Sigmoid colon (tissue), 7 donors: Measurements from ENCODE around the gene MASP1. TPM values are rescaled to one million over a fixed set of nuclear protein-coding genes. Genes with fewer than 3 reads are reported as not detected.

ENCODE experiments used
- DNase-seq: peaks from one replicate; pipeline ENCODE4 v3.0.0-alpha.2; 2019
- H3K27ac ChIP-seq, 4 donors: fragments of 200-600 bp; sonication (generic); one replicate each; pipeline ENCODE4 v1.5.1; 2016 to 2019; ENCODE audit warnings: mild to moderate bottlenecking in 1 of 4
- H3K27me3 ChIP-seq, 3 donors: fragments of 200-600 bp; sonication (generic); one replicate each; pipeline ENCODE4 v1.5.1; 2019; ENCODE audit warnings: mild to moderate bottlenecking in 1 of 3
- H3K36me3 ChIP-seq, 4 donors: fragments of 200-600 bp; sonication (generic); one replicate each; pipeline ENCODE4 v1.5.1; 2016 to 2019
- H3K4me1 ChIP-seq, 4 donors: fragments of 200-600 bp; sonication (generic); one replicate each; pipeline ENCODE4 v1.5.1; 2017 to 2019
- H3K4me3 ChIP-seq, 4 donors: fragments of 200-600 bp; sonication (generic); one replicate each; pipeline ENCODE4 v1.5.1; 2017 to 2019; ENCODE audit warnings: mild to moderate bottlenecking in 2 of 4, moderate library complexity in 1 of 4
- H3K9me3 ChIP-seq, 4 donors: fragments of 200-600 bp in 3 of 4; sonication (generic) in 3 of 4; one replicate each; pipeline versions ENCODE4 v1.5.1 to v1.6.1; 2013 to 2019
- EP300 ChIP-seq, 4 donors: sonication (generic); formaldehyde crosslinking; IDR thresholded peaks; one replicate each; pipeline ENCODE4 v1.6.1; 2017; ENCODE audit warnings: antibody characterized with exemption in 4 of 4
- POLR2A ChIP-seq, 2 donors: fragments of 450-650 bp; IDR thresholded peaks; one replicate each; pipeline ENCODE4 v1.6.1; 2016; ENCODE audit warnings: antibody characterized with exemption in 2 of 2, mild to moderate bottlenecking in 2 of 2, moderate library complexity in 2 of 2
- POLR2AphosphoS5 ChIP-seq, 4 donors: sonication (generic); formaldehyde crosslinking; IDR thresholded peaks; one replicate each; pipeline ENCODE4 v1.6.1; 2017; ENCODE audit warnings: antibody characterized with exemption in 4 of 4
- WGBS, 2 donors: extraction: QIAGEN DNeasy Blood & Tissue Kit; methylation state at CpG; one replicate each; pipeline ENCODE4 v1.1.7; 2013; 5-methylcytosine and 5-hydroxymethylcytosine counted together
- intact Hi-C: fragments of 100-400 bp; cut with DNase I; formaldehyde crosslinking; loops from one replicate; pipeline ENCODE4 v1.15.1; 2023
- polyA plus RNA-seq, 3 donors: library from polyadenylated mRNA; stranded (reverse); fragments of 200-250 nt; gene quantifications; one replicate each; pipeline ENCODE4 v1.2.3, GENCODE V29; 2013
- total RNA-seq, 4 donors: library from RNA; depleted of rRNA; stranded (reverse); fragments of >200 nt; gene quantifications; one replicate each; pipeline ENCODE4 v1.1.0, GENCODE V29; 2016
- TF ChIP-seq, protein P1 (sequence below), 4 experiments: fragments of 450-650 bp in 3 of 4; fragments of 200-600 bp in 1 of 4; IDR thresholded peaks; one replicate each; pipeline ENCODE4 v1.5.1; 2016 to 2019; ENCODE audit warnings: antibody characterized with exemption in 4 of 4, mild to moderate bottlenecking in 3 of 4, moderate library complexity in 2 of 4
- donor health status: healthy with polysubstance abuse.
- donor health status: Bipolar disorder and iron deficiency.
- donor health status: healthy.

MASP1 gene
- total and polyA plus RNA-seq, 7 donors: 0.69 to 236 (median 93.5) TPM

DNA sequence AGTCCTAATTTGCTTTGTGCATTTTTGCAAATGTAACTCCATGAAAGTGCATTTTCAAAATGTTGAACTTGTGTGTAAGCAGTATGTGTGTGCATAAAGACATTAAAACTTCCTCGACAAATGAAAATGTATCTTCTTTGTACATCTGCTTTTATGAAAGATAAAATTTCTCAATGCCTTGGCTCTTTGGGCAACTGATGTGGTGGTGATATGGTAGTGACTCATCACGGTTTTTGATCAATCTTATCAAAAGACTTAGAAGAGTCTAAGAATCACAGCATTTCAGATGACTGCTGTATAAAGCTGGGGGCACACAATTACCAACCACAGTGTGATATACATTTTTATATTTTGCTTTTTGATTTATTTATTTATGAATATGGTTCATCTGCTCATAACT lies 5.4 kb upstream of the MASP1 start:
- WGBS, 2 donors: 75 to 84% methylated on average over 2 of the region's 2 CpGs
- Histone ChIP-seq H3K4me3 (no peak overlapping the region), H3K27ac (no peak overlapping the region), H3K4me1 (peaks cover 0 to 29% (median 26%) of the 10 kb centered on the region in 4 donors), H3K36me3 (no peaks in the 10 kb centered on the region), H3K9me3 (peaks cover 0 to 4% (median 0%) of the 10 kb centered on the region in 4 donors), H3K27me3 (no peaks in the 10 kb centered on the region)
- no peak for DNase-seq
- intact Hi-C loops: no loop called here
- no peak for TF ChIP-seq POLR2AphosphoS5 (IDR thresholded peaks at IDR 0.05)
- TF ChIP-seq EP300 (IDR thresholded peaks at IDR 0.05): no peak
- TF ChIP-seq, protein P1, sequence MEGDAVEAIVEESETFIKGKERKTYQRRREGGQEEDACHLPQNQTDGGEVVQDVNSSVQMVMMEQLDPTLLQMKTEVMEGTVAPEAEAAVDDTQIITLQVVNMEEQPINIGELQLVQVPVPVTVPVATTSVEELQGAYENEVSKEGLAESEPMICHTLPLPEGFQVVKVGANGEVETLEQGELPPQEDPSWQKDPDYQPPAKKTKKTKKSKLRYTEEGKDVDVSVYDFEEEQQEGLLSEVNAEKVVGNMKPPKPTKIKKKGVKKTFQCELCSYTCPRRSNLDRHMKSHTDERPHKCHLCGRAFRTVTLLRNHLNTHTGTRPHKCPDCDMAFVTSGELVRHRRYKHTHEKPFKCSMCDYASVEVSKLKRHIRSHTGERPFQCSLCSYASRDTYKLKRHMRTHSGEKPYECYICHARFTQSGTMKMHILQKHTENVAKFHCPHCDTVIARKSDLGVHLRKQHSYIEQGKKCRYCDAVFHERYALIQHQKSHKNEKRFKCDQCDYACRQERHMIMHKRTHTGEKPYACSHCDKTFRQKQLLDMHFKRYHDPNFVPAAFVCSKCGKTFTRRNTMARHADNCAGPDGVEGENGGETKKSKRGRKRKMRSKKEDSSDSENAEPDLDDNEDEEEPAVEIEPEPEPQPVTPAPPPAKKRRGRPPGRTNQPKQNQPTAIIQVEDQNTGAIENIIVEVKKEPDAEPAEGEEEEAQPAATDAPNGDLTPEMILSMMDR (IDR thresholded peaks at IDR 0.05): no peak
- no peak for TF ChIP-seq POLR2A (IDR thresholded peaks at IDR 0.05)

DNA sequence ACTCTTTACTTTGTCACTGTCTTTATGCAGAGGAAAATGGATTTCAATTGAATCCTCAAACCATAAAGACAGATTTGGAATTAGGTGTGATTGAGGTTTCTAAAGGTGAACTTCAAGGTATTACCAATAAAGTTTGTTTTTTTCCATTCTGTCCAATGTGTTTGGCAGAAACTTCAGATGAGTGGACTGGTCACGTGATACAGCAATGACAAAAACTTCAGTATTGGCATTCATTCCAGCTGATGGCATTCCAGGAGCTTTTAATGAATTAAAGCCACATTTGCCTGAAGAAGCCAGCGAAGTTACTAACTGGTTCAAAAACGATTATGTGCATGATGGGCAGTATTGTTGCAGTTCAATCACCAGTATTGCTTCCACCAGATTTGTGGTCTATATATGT lies 4.5 kb upstream of the MASP1 start:
- Histone ChIP-seq H3K4me3 (no peak overlapping the region), H3K27me3 (no peaks in the 10 kb centered on the region), H3K27ac (no peak overlapping the region), H3K36me3 (no peaks in the 10 kb centered on the region), H3K4me1 (peaks cover 0 to 29% (median 26%) of the 10 kb centered on the region in 4 donors), H3K9me3 (peaks cover 0 to 4% (median 0%) of the 10 kb centered on the region in 4 donors)
- WGBS, 2 donors: 81 to 83% methylated on average over 3 of the region's 3 CpGs
- no peak for TF ChIP-seq POLR2A (IDR thresholded peaks at IDR 0.05)
- no peak for TF ChIP-seq POLR2AphosphoS5 (IDR thresholded peaks at IDR 0.05)
- no peak for TF ChIP-seq EP300 (IDR thresholded peaks at IDR 0.05)
- TF ChIP-seq, protein P1 (IDR thresholded peaks at IDR 0.05): no peak
- intact Hi-C loops: no loop called here
- no peak for DNase-seq

DNA sequence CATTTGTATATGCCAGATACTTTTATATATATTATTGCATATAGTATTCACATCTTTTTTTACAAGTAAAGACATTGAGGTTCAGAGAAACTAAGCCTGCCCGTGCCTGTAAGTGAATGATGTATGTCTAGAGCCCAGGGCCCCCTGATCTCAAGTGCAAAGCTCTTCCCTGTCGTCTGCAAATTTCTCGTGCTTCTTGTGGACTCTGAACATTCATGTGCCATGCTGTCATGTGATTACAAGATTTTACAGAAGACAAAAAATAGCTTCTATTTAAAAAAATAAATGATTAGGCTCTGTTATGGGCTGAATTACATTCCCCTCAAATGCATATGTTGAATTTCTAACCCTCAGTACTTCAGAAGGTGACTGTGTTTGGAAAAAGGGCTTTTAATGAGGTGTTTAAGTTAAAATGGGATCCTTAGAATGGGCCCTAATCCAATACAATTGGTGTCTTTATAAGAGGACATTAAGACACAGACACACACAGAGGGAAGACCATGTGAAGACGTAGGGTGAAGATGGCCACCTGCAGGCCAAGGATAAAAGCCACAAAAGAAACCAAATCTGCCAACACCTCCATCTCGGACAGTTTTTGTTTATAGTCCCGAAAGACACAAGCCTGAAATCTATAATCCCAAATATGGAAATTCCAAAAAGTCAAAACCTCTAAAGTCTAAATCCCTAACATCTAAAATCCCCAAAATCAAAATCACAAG lies 3.9 kb upstream of the MASP1 start:
- TF ChIP-seq POLR2A (IDR thresholded peaks at IDR 0.05): no peak
- no peak for TF ChIP-seq EP300 (IDR thresholded peaks at IDR 0.05)
- TF ChIP-seq, protein P1 (IDR thresholded peaks at IDR 0.05): peak in 1 of 4 experiments; percentile 27
- TF ChIP-seq POLR2AphosphoS5 (IDR thresholded peaks at IDR 0.05): no peak
- WGBS, 2 donors: 70 to 79% methylated on average over 6 of the region's 6 CpGs
- Histone ChIP-seq H3K4me3 (no peak overlapping the region), H3K36me3 (no peaks in the 10 kb centered on the region), H3K4me1 (peaks cover 0 to 29% (median 27%) of the 10 kb centered on the region in 4 donors), H3K27me3 (no peaks in the 10 kb centered on the region), H3K9me3 (peaks cover 0 to 4% (median 0%) of the 10 kb centered on the region in 4 donors), H3K27ac (no peak overlapping the region)
- intact Hi-C loops: no loop called here
- no peak for DNase-seq

DNA sequence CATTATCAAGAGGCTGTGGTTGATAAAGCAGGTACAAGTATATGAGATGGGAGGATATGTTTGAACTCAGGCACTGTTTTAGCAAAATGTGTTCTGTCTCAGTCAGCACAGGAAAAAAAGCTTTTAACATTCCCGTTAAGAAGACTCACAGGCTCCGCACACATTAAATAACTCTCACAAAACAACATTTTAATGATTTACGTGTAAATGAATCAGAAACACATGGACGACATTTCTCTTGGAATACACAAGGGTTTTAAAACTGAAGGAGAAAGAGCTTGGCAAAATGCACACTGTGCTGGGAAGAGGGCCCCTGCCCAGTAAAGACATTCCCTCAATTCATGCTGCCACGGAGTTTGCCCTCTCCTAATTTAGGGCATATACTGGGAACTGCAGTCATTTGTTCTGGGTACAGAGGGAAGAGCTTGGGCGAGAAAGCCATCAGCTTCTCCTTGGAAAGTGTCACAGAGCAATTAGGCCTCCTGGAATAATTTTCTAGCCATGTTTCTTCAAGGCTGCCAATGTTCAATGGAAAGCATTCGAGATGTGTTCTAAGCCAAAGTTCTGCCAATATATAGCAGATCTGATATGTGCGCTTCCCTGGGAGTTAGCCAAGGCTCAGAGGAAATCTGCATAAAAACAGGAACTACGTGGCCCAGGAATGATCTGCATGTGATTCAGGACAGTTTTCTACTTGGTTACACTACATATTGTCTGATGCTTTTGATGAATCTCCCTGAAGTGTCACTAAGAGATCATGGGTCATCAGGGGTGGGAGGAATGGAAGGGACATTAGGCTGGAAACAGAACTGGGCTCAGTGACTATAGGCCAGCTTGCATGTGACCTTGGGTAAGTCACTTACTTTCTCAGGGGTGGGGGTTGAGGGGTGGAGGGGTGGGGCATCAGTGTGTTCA lies 2.2 kb upstream of the MASP1 start:
- 81 to 88% methylated on average over 9 of the region's 9 CpGs for WGBS, 2 donors
- intact Hi-C loops: no loop called here

More for the DNA sequence above, 2.2 kb upstream of the MASP1 start:
- Histone ChIP-seq H3K4me3 (peak overlapping the region in 3 of 4 donors; percentile 5 to 59 (median 17)), H3K27ac (peak overlapping the region in 3 of 4 donors; percentile 80 to 87 (median 83)), H3K4me1 (peaks cover 0 to 46% (median 34%) of the 10 kb centered on the region in 4 donors), H3K27me3 (no peaks in the 10 kb centered on the region), H3K9me3 (peaks cover 0 to 4% (median 0%) of the 10 kb centered on the region in 4 donors), H3K36me3 (no peaks in the 10 kb centered on the region)
- no peak for DNase-seq
- TF ChIP-seq POLR2AphosphoS5 (IDR thresholded peaks at IDR 0.05) (no peak), POLR2A (IDR thresholded peaks at IDR 0.05) (no peak), EP300 (IDR thresholded peaks at IDR 0.05) (no peak)
- TF ChIP-seq, protein P1 (IDR thresholded peaks at IDR 0.05): no peak
